ENCODE data around the gene UQCR11. TPM values are rescaled to one million over a fixed set of nuclear protein-coding genes. Genes with fewer than 3 reads are reported as not detected.

UQCR11 gene
- total RNA-seq, 1 donor from 2014 or later: 73.3 TPM

Other genes starting within 250 kb of the UQCR11 start
- gene NDUFS7, start 221.6 kb downstream of the UQCR11 start, total RNA-seq: 104 and 124 TPM in 2 replicates
- 147 and 191 TPM in 2 replicates for gene GAMT, start 203.9 kb downstream of the UQCR11 start, total RNA-seq
- gene DAZAP1, start 197.9 kb downstream of the UQCR11 start, total RNA-seq: 48.2 and 61.5 TPM in 2 replicates
- gene RPS15, start 167.1 kb downstream of the UQCR11 start, total RNA-seq: 1,600 and 2,923 TPM in 2 replicates
- gene APC2, start 155.3 kb downstream of the UQCR11 start, total RNA-seq: 0.53 and 1.9 TPM in 2 replicates
- 37.6 and 53.1 TPM in 2 replicates for gene C19orf25, start 126.2 kb downstream of the UQCR11 start, total RNA-seq
- 7.1 and 8.5 TPM in 2 replicates for gene PCSK4, start 115.1 kb downstream of the UQCR11 start, total RNA-seq
- 4.3 and 7.4 TPM in 2 replicates for gene REEP6, start 114.3 kb downstream of the UQCR11 start, total RNA-seq
- 9.7 and 9.8 TPM in 2 replicates for gene ADAMTSL5, start 92.4 kb downstream of the UQCR11 start, total RNA-seq
- not detected in 2 replicates for gene PLK5, start 81.4 kb downstream of the UQCR11 start, total RNA-seq
- 44.0 and 45.3 TPM in 2 replicates for gene MEX3D, start 37.1 kb downstream of the UQCR11 start, total RNA-seq
- 186 and 193 TPM in 2 replicates for gene MBD3, start 12.6 kb downstream of the UQCR11 start, total RNA-seq
- 124 and 141 TPM in 2 replicates for gene TCF3, start 47.2 kb upstream of the UQCR11 start, total RNA-seq
- gene ONECUT3, start 148.0 kb upstream of the UQCR11 start, total RNA-seq: not detected in 2 replicates
- 0.48 and 1.1 TPM in 2 replicates for gene ATP8B3, start 206.8 kb upstream of the UQCR11 start, total RNA-seq
- gene REXO1, start 243.0 kb upstream of the UQCR11 start, total RNA-seq: 9.0 and 9.4 TPM in 2 replicates